OCI-LY7 (cell line): ENCODE measurements around the gene SLC49A4.

Experiments
- EZH2phosphoT487 ChIP-seq: fragments of 200-600 bp; sonication (generic); IDR thresholded peaks from 2 replicates; pipeline ENCODE4 v1.6.1; 2018; ENCODE audit warnings: low read depth, borderline replicate concordance, mild to moderate bottlenecking, mixed run types, antibody characterized with exemption, low read length, moderate library complexity, mixed read lengths
- TF ChIP-seq, protein P1 (sequence below): fragments of 200-600 bp; sonication (generic); conservative IDR thresholded peaks from 2 replicates; pipeline ENCODE4 v1.5.1; 2014; ENCODE audit warnings: mild to moderate bottlenecking, antibody characterized with exemption, low read length, moderate library complexity, mixed read lengths

- TF ChIP-seq, protein P1, sequence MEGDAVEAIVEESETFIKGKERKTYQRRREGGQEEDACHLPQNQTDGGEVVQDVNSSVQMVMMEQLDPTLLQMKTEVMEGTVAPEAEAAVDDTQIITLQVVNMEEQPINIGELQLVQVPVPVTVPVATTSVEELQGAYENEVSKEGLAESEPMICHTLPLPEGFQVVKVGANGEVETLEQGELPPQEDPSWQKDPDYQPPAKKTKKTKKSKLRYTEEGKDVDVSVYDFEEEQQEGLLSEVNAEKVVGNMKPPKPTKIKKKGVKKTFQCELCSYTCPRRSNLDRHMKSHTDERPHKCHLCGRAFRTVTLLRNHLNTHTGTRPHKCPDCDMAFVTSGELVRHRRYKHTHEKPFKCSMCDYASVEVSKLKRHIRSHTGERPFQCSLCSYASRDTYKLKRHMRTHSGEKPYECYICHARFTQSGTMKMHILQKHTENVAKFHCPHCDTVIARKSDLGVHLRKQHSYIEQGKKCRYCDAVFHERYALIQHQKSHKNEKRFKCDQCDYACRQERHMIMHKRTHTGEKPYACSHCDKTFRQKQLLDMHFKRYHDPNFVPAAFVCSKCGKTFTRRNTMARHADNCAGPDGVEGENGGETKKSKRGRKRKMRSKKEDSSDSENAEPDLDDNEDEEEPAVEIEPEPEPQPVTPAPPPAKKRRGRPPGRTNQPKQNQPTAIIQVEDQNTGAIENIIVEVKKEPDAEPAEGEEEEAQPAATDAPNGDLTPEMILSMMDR = no peak
- TF ChIP-seq EZH2phosphoT487 = no peak
Measured at GRCh38 chr3:122893754-122894668, 99.1 kb downstream of the SLC49A4 start.
